Left colon (tissue), 2 donors: Measurements from ENCODE around the gene AQP1. TPM values are rescaled to one million over a fixed set of nuclear protein-coding genes. Genes with fewer than 3 reads are reported as not detected.

Experiments
- ATAC-seq: fragments of 200-7000 bp; cut with Tn5 transposase; one replicate; pipeline ENCODE4 v1.9.1; 2020; ENCODE audit warnings: mild to moderate bottlenecking, moderate library complexity
- DNase-seq, 2 donors: peaks; one replicate each; pipeline ENCODE4 v3.0.0-alpha.2; 2020
- intact Hi-C, 2 donors: fragments of 100-400 bp; cut with DNase I in 1 of 2; cut with micrococcal nuclease in 1 of 2; formaldehyde crosslinking; loops; one replicate each; pipeline versions ENCODE4 v1.11.2 to v1.14.0; 2022; cut with DNase I, micrococcal nuclease
- long read RNA-seq: library from polyadenylated mRNA; unstranded; transcript quantifications from one replicate; pipeline ENCODE4 v2.0.0, GENCODE V29; 2021
- total RNA-seq, 2 donors: library from RNA; stranded (reverse); fragmentation: NEBNext Ultra II Directional; extraction: Animal tissue kit (Norgen Biotek cat#: 25700); gene quantifications; one replicate each; pipeline ENCODE4 v1.2.1, GENCODE V29; 2021
- donor health status: DM: no; HTN: no; CAD: no.
- donor health status: DM: yes; HTN: yes; CAD: no.

AQP1 gene
- 10 to 100 TPM; 27.6 to 45.5 TPM for total RNA-seq
- long read RNA-seq, transcript AQP1-201 (4 exons, 2,913 nt): major isoform, 8 of 36 reads
- long read RNA-seq, partial matches to known transcripts: 1 of 36 reads
- long read RNA-seq, other reads (novel, unspliced or antisense): 27 of 36 reads

- ATAC-seq (peak; percentile 73), DNase-seq (peak; percentile 87 to 94)
- intact Hi-C loops: no loop called here
These were observed at the start of gene AQP1 for GRCh38 chr7:30911561-30911969. Gene AQP1 (plus strand): TSS chr7:30911853. CDS start chr7:30911910, 57 bp downstream.

GRCh38 chr7:30862995-30863705 is 48.5 kb upstream of the AQP1 start:
- DNase-seq (no peak), ATAC-seq (no peak)
- intact Hi-C loops: no loop called here

- no peak for DNase-seq
- intact Hi-C loops: no loop called here
- ATAC-seq: no peak
These were observed 48.0 kb upstream of the AQP1 start for GRCh38 chr7:30863706-30864035.

GRCh38 chr7:30864101-30864500 is 47.6 kb upstream of the AQP1 start:
- intact Hi-C loops: no loop called here
- DNase-seq (no peak), ATAC-seq (no peak)

GRCh38 chr7:30865076-30865475 is 46.6 kb upstream of the AQP1 start:
- no peak for DNase-seq
- intact Hi-C loops: no loop called here
- peak; percentile 79 for ATAC-seq

- DNase-seq: no peak
- intact Hi-C loops: no loop called here
- no peak for ATAC-seq
These were observed 45.8 kb upstream of the AQP1 start for GRCh38 chr7:30865821-30866220.

- no peak for DNase-seq
- intact Hi-C loops: no loop called here
- ATAC-seq: no peak
These were observed 44.7 kb upstream of the AQP1 start for GRCh38 chr7:30866939-30867338.

- ATAC-seq (no peak), DNase-seq (no peak)
- intact Hi-C loops: no loop called here
These were observed 44.2 kb upstream of the AQP1 start for GRCh38 chr7:30867483-30867882.

GRCh38 chr7:30869794-30870611 is 41.6 kb upstream of the AQP1 start:
- no peak for ATAC-seq
- DNase-seq: no peak
- intact Hi-C loops: no loop called here

- intact Hi-C loops: no loop called here
- no peak for ATAC-seq
- DNase-seq: no peak
These were observed 40.7 kb upstream of the AQP1 start for GRCh38 chr7:30870821-30871518.

- no peak for ATAC-seq
- DNase-seq: no peak
- intact Hi-C loops: no loop called here
These were observed 40.0 kb upstream of the AQP1 start for GRCh38 chr7:30871655-30872054.

GRCh38 chr7:30873207-30873606 is 38.4 kb upstream of the AQP1 start:
- ATAC-seq (no peak), DNase-seq (no peak)
- intact Hi-C loops: no loop called here

GRCh38 chr7:30873656-30874055 is 38.0 kb upstream of the AQP1 start:
- no peak for ATAC-seq
- intact Hi-C loops: no loop called here
- no peak for DNase-seq

- no peak for DNase-seq
- intact Hi-C loops: no loop called here
These were observed 36.9 kb upstream of the AQP1 start for GRCh38 chr7:30874656-30875302.

GRCh38 chr7:30877015-30877769 is 34.5 kb upstream of the AQP1 start:
- ATAC-seq (no peak), DNase-seq (no peak)
- intact Hi-C loops: no loop called here

More at GRCh38 chr7:30874656-30875302, 36.9 kb upstream of the AQP1 start:
- no peak for ATAC-seq

GRCh38 chr7:30877993-30878392 is 33.7 kb upstream of the AQP1 start:
- DNase-seq: no peak
- ATAC-seq: no peak
- intact Hi-C loops: no loop called here

GRCh38 chr7:30879139-30880124 is 32.2 kb upstream of the AQP1 start:
- no peak for ATAC-seq
- intact Hi-C loops: no loop called here
- no peak for DNase-seq
